NCI-H748 treated with DMSO at 0.1 percent for 48 hours (cell line): ENCODE measurements around the gene MEDAG.
A peak's percentile ranks its signal among the peaks of the same experiment; 100 is the strongest.

Experiments used
- DNase-seq: peaks from one replicate; lab custom pipeline; 2025; lab: John Stamatoyannopoulos, UW

Gene MEDAG

DNA sequence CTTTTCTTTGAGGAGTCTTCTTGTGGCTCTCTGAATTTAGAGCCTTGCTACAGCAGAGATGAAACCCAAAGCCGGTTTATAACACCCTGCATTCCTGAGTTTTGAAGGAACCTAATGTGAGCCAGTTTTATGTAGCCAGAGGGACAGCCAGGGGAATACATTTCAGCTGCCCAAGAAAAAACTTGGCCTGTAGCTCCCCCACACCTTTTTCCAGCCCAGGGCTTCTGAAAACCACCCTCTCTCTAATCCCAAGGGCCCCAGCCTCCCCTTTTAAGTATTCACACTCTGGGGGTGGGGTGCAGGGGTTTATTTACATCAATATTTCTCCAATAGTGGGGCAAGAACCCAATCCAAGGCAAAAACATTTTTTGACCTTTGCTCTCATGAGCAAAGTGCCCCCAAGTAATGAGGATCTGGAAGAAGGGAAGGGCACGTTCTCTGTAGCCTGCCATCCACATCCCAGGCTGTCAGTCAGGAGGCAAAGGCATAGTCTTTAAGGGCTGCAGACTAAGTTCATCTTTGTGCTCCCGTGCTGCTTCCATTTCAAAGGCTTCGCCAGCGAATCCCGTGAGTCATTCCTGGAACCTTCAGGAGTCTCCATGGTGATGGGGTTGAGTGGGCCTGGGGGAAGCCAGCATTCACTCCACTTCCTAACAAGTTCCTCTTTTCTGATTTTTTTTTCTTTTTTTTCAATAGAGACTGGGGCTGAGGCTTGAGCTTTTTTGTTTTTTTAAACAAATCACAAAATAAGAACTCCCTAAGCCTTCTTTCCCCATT, 33.2 kb upstream of the MEDAG start:
- no peak for DNase-seq

DNA sequence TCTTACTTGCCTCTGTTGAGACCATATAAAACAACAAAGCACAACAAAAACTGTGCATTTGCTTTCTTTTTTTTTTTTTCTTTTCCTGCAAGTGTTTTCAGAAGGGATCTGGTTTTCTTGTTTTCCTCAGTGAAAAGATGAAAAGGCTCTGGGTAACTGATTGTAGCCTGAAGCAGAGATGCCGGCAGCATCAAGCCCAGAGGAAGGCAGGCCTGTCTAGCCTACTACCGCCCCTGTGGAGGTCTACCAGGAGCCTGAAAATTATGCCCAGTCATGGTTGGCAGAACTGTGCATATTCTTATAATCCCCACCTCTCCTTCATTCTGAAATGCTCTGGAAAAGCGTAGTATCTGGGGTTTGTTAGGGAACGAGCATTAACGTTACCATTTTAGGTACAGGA, 32.6 kb upstream of the MEDAG start:
- DNase-seq: no peak

DNA sequence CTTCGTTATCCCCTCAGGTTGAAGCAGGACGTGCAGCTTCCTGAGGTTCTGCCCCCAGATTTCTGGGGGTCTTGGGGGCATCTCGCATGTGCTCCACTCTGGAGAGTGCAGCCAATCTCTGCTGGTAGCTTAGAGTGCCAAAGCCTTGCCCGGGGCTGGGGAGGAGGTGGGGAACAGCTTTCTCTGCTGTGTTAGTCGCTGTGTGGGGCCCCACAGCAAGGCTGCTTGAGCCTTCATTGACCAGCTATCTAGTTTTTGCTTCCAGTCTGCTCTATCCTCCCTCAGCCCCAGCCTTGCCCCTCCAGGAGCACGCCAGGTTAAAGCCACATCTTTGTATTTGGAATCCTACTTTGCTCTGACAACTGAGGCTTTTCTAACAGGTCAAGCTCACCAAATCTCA, 32.0 kb upstream of the MEDAG start:
- DNase-seq: no peak

DNA sequence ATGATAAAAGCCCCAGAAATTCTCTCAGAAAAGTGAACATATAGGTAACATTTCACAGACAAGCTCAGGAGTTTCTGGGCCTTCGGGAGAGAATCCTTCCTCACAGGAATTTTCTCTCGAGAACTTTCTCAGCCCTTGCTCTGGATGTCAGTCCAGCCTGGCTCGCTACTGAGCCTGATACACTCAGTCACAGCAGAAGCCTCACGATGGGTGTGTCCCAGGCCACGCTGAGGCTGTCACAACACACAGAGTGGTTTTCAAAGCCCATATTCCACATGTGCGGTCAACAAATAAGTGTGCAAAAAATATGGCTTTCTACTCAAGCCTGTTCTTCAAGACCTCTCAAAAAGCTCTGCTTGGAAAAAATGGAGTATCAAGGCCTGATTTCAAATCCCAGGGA, 31.5 kb upstream of the MEDAG start:
- DNase-seq: no peak

DNA sequence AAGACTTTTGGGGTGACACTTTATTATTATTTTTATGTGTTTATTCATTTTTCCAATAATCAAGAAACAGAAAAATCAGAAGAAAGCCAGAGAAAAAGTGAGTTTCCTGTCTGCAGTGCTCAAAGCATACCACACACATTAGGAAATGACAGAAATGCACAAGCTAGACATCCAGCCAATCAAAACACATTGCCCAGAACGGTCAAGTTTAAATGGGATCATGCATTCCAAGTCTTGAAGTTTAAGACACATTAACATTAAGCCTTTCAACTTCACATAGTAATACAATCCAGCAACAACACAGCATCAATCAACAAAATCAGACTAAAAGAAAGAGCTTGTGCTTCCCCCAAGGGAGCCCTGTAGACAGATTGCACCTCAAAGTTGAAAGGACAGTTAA, 28.7 kb upstream of the MEDAG start:
- no peak for DNase-seq

DNA sequence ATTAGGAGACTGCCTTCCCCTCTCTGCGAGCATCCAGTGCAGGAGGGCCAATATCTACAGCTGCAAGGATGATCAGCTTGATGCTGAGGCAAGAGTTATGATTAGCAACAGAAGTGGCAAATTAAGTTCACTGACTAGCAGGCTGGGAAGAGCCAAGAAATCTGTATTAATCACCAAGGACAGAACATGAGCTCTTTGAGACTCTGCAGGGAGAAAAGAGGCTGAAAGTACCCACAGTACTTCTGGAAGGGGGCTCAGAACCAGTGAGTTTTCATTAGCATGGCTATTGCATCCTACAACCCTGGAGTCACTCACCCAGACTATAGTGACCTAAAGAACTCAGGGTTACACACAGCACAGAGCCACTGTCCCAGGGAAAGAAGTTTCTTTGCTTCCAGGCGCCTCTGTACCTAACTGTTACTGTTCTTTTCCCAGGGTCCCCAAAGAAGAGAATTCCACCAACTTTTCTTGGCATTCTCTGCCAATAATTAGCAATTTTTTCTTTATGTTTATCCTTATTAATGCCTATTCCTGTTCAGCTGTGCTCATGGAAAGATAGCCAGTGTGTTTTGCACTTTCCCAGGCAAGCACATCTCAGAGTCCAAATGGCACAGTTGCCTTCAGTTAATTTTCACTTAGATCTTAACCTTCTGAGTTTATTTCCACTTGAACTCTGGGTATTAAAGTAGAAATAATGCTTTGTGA, 25.8 kb upstream of the MEDAG start:
- DNase-seq: no peak

DNA sequence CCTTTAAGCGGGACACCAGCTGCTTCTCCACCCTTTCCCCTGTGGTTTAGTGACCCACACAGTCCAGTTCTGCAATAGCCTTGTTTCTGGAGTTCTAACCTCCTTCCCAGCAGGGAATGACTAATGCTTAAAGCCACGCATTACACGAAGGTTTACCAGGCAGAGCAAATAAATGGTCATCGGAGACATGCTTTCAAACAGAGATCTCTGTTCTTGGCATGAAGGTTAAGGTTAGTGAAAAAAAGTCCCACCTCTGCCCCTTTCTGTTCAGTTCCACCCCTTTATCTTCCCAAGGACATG, 25.3 kb upstream of the MEDAG start:
- no peak for DNase-seq

DNA sequence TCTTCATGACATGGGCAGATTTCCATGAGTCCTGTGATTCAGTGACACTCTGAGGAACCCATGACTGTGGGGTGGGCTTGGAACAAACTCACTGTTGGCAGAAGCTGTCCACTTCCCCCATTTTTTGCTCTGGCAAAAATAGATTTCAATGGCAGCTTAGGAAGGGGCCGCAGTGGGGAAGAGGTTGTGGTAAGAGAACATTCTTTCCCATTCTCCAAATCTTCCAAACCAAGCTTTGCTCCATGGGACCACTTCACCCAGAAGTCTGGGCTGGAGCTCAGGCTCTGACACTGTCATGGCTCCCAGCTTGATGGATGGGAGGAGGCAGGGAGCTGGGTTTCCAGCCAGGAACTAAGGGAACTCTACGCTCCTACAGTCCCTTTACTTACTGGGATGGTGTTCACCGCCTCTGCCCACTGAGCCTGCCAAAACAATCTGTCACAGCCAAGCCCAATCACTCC, 24.9 kb upstream of the MEDAG start:
- DNase-seq: no peak

DNA sequence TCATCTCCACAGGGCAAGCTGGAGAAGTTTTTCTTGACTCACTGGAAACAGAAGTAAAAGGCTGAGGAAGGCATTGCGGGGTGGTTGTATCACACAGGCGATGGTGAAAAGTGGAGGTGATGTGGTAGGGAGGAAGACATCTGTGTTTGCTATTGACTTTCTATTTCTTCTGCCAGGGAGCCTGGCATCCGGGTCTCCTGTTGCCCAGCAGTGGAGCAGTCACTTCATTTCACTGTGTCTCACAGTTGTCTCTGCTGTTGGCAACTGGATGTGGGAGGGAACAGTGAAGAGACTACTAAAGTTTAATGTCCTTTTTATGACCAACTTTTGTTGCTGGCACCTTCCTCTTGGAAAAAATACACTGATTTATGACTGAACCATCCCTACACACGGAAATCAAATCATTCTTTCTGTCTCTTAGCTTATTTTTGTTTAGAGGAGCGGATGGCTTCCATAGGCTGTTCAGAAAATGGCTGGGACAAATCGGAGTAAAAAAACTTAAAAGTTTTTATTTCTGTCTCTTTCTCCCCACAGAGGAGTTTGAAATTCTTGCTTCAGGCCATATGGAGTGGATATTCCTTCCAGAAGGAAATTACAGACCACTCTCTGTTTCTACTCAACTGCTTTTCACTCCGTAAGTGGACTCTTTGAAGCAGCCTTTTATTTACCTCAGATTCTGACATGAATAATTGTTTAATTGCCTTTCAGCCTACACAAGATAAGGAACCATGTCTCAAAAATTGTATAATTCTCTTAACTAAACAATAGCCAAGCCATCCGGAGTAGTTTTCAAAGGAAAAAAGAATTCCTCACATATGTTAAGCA, 23.8 kb upstream of the MEDAG start:
- no peak for DNase-seq

DNA sequence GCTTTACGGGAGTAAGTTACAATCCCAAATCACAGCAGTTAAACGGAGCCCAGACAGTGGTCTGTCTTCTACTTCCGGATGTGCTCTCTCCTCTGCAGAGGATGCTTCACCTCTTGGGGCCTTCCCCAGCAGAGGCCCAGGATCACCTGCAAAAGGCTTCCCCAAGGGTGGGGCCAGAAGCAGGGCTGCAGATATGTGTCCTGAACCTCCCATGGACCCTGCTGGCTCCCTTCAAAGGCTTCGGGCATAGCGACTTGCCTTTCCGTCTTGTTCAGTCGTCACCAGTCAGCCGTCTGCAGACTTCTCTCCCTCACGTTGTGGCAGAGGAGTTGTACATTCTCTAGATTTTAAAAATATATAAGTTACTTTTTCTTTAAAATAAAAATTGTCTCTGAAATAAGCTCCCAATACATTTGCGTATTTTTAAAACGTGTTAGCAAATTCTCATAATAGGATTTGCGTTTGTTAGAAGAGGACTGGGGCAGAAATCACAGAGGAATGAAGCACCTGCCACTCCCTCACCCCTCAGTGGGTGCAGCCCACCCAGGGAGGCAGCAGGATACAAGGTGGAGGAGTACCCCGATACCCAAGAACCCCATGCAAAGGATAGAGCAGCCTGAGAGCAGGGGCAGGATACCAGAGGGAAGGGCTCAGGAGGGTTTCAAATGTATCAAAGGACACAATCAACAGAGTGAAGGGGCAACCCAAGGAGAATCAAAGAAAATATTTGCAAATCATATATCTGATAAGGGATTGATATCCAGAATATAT, 22.9 kb upstream of the MEDAG start:
- no peak for DNase-seq

DNA sequence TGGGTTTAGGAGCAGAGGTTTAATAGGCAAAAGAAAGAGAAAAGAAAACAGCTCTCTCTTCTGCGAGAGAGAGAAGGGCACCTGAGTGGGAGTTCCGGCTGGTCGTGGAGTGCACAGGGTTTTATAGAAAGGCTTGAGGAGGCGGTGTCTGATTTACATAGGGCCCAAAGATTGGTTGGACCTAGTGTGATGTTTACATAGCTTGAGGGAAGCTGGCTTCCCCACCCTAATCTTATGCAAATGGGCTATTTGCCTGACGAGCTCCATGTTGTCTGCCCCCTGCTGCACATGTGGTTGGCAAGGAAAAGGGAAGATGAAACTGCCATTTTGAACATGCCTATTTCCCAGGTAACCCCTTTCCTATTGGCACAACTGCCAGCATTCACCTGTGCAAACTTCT, 21.5 kb upstream of the MEDAG start:
- peak; percentile 59 for DNase-seq

DNA sequence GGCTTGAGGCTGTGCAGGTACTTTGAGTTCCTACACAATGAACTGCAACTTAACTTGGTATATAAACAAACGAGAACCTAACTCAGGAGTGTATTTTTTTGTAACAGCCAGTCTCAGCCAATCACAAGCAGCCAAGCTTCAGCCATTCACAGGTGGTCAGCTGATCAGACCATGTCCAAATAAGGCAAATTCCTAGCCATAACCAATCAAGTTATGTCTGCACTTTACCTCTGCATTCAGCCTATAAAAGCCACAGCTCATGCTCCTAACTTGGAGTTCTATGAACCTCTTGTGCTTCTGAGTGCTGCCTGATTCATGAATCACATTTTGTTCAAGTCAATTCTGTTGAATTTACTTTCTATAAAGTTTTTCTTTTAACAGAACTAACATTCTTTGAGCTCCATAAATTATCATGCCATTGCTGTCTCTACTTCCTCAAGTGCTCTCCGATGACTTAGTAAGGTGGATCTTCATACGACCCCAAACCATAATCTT, 16.8 kb upstream of the MEDAG start:
- DNase-seq: no peak

DNA sequence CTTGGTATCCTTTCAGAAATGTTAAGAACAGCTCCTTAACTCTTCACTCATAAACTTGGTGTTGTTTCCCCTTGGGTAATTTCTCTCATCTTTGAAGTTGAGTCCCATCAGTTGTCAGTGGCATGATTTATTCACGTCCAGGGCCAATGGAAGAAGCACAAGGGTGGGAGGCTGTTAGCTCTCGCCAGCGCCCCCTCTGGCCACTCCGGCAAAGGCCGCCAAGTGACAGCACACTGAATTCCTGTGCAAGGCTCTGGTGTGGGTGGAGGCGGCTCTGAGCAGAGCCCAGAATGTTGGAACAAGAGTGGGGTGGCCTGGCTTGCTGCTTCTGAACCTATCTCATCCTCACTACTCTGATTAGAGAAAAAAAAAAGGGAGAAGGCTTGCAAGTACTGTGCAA, 13.1 kb upstream of the MEDAG start:
- DNase-seq: no peak

DNA sequence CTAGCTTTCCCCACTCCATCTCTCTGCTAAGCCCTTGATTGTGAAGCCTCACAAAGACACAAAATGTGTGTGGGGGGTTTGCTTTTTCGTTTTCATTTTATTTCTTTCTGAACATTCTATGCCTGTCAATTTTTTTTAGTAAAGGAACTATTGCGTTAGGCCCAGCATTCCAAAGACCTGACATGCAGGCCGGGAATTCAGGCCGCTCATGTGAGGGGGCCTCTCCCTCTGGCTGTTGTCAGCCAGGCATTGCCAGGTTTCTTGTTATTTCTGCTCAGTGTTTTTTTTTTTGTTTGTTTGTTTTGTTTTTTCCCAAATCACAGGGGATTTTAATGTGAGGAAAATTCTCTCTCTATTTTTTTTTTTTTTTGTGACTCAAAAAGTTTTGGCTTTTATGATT, 10.3 kb upstream of the MEDAG start:
- DNase-seq: no peak

DNA sequence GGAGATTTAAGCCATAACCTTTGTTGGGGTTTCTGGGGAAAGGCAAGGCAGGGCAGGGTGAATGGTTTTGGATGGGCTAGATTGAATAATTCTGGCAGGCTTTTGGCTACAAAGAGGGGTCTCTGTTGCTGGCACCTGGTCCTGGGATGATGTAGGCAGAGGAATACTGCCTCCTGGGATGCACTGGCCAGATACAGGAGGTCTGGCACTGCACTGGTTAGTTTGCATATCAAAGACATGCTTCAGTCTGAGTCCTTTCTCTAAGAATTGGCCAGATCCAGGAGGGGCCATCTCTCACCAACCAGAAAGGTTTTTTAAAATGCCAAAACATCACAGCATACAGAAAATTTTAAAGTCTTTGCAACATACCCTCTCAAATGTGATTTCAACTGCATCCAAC, 8.0 kb upstream of the MEDAG start:
- DNase-seq: no peak

DNA sequence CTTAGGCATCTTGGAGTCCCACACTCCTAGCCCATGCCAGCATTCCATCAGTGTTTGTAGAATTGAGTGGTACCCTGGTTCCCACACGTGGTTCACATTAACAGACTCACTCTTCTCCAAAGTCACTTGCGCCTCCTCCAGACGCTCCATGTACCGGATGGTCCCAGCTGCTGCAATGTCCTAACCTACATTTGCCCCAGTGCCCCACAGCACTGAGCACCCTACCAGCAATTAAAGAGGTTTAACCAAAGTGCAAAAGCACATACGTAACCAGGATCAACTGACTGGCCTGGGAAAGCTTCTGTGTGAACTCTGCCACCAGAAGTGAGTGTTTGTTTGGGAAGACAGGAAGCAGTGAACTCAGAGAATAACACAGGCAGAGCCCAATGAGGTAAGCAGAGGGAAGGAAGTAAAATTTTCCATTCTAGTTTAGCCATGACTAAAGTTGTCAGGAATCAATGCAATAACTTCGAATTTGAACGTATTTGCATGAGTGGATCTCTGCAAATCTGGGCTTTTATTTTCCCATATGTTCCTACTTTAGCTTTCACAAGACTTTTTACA, 7.3 kb upstream of the MEDAG start:
- no peak for DNase-seq

DNA sequence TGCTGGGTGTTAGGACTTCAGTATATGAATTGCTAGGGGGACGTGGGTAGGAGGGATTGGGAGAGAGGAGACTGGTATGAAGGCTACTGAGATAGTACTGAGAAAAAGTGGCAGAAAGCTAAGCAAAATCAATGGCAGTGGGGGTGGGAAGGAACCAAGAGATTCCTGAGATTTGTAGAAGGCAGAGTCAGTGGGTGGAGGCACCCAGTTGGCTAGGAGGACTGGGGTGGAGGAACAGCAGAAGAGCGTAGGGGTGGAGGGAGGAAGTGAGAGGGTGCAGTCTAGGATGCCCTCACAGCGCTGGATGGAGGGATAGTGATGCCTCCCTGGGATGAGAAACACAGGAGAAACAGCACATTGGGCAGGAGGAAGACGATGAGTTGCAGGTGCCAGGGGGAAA, 5.6 kb upstream of the MEDAG start:
- DNase-seq: no peak

DNA sequence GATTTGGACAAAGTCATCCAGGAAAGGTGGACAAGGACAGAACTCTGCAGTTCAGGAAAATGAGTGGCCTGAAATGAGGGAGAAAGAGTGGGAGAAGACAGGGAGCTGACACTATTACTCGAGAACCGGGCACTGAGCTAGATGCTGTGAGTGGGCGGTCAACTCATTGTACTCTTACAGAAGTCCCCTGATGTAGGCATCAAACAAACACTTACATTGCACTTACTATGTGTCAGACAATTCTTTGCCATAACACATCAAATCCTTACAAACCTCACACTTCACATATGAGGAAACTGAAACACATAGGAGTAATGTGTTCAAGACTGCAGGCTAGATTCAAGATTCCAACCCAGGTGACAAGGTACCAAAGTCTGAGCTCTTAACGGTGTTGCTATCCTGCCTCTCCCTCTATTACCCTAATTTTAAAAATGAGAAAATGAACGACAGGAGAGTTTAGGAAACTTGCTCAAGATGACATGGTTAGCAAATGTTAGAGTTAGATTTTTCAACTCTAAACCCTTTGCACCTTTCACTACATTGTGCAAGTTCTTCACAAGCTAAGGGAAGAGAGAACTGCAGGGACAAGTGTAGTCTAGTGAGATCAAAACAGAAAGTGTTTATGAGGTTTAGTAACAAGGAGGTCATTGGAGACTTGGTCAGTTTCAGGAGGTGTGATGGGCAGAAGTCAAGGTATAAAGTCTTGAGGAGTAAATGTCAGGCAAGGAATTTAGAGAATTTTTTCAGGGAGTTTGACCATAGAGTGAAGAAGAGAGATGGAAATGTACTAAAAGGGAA, 4.9 kb upstream of the MEDAG start:
- DNase-seq: no peak

DNA sequence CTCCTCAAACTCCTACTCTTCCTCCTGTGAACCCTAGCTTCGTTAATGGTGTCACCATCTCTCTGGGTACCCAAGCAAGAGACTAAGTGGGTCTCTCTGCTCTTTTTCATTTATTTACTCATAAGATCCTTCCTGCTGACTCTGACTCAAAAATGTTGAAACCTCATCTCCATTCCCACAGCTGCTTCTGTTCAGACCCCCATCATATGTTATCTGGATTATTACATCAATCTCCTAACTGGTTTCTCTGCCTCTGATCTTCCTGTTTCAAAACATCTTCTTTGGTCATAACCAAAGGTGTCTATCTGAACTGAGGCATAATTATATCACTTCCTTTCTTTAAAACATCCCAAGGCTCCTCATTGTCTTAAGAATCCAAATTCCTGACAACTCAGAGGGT, 2.0 kb upstream of the MEDAG start:
- no peak for DNase-seq

DNA sequence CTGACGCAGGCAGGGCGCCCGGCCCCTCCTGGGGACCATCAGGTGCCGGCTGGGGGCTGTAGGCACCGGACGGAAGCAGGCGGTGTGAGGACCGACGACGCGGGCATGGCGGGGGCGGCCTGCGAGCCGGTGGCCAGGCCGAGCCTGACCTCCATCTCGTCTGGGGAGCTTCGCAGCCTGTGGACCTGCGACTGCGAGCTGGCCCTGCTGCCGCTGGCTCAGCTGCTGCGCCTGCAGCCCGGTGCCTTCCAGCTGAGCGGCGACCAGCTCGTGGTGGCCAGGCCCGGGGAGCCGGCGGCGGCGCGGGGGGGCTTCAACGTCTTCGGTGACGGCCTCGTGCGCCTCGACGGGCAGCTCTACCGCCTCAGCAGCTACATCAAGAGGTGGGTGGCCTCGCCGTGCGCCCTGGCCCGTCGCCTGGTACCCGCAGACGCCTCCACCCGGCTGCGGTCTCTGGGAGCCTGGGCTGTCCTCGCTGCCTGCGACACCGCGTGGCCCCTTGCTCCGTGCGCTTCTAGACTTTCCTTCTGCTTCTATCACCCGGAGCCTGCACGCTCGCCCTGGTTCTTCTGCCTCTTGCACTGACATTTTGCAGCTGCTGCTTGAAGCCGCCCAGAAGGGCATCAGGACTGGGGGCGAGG, 460 bp downstream of the MEDAG start:
- DNase-seq: peak; percentile 25
